SH-SY5Y (cell line): Measurements from ENCODE around the gene ZSCAN22.

ENCODE experiments used
- GATA2 ChIP-seq: IDR thresholded peaks from 2 replicates; pipeline ENCODE4 v1.6.1; 2011; ENCODE audit warnings: mild to moderate bottlenecking, low read depth, low read length
- GATA3 ChIP-seq: IDR thresholded peaks from 2 replicates; pipeline ENCODE4 v1.6.1; 2011; ENCODE audit warnings: low read depth, mild to moderate bottlenecking, low read length, moderate library complexity

Gene ZSCAN22

DNA sequence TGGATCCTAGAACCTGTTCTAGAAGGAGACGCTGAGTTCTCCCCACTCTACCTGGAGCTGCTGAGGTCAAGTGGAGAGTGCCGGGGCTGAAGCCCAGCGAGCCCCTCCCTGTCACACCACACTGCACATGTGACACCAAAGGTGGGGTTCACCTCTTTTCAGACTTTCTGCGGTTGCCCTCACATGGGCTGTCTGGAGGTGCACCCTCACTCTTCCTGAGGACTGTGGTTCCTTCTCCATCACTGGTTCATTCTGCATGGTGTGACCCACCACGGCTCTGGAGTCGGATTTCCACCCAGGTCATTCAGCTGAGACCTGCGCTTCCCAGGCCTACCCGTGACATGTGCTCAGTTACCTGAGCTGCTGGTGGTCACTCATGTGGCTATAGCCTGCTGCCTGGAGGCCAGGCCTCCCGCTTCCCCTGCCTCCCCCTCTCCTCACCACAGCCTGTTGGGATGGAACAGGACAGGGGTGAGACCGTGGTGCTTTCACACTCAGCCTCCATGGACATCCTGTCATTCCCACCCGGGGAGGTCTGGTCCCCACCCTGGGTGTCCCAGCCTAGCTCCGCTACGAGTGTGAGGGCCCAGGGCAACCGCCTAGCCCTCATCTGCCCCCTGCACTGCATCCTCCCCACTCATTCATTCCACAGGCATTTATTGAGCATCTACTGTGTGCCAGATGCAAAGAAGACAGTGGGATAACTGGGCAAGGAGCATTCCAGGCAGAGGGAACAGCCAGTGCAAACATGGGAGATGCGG, 27.1 kb downstream of the ZSCAN22 start:
- TF ChIP-seq GATA3 (no peak), GATA2 (no peak)

- TF ChIP-seq GATA3 (no peak), GATA2 (no peak)
Measured at GRCh38 chr19:58354478-58355030, 27.8 kb downstream of the ZSCAN22 start.

- TF ChIP-seq GATA3 (no peak), GATA2 (no peak)
Measured at GRCh38 chr19:58355215-58355796, 28.5 kb downstream of the ZSCAN22 start.

GRCh38 chr19:58355908-58356765, 29.3 kb downstream of the ZSCAN22 start:
- no peak for TF ChIP-seq GATA3
- TF ChIP-seq GATA2, result no peak

GRCh38 chr19:58356766-58357480, 30.1 kb downstream of the ZSCAN22 start:
- TF ChIP-seq GATA3, result no peak
- TF ChIP-seq GATA2, result no peak

GRCh38 chr19:58357481-58358145, 30.8 kb downstream of the ZSCAN22 start:
- TF ChIP-seq GATA2 (no peak), GATA3 (no peak)

- TF ChIP-seq GATA3 (no peak), GATA2 (no peak)
Measured at GRCh38 chr19:58361900-58362271, 35.1 kb downstream of the ZSCAN22 start.

- TF ChIP-seq GATA2 (no peak), GATA3 (no peak)
Measured at GRCh38 chr19:58362272-58362994, 35.6 kb downstream of the ZSCAN22 start, which contains the start of gene ZNF497. ZNF497 (minus strand) TSS chr19:58362751; CDS start chr19:58357635, 5,116 bp downstream.

- no peak for TF ChIP-seq GATA3
- no peak for TF ChIP-seq GATA2
Measured at GRCh38 chr19:58364146-58364545, 37.4 kb downstream of the ZSCAN22 start.

DNA sequence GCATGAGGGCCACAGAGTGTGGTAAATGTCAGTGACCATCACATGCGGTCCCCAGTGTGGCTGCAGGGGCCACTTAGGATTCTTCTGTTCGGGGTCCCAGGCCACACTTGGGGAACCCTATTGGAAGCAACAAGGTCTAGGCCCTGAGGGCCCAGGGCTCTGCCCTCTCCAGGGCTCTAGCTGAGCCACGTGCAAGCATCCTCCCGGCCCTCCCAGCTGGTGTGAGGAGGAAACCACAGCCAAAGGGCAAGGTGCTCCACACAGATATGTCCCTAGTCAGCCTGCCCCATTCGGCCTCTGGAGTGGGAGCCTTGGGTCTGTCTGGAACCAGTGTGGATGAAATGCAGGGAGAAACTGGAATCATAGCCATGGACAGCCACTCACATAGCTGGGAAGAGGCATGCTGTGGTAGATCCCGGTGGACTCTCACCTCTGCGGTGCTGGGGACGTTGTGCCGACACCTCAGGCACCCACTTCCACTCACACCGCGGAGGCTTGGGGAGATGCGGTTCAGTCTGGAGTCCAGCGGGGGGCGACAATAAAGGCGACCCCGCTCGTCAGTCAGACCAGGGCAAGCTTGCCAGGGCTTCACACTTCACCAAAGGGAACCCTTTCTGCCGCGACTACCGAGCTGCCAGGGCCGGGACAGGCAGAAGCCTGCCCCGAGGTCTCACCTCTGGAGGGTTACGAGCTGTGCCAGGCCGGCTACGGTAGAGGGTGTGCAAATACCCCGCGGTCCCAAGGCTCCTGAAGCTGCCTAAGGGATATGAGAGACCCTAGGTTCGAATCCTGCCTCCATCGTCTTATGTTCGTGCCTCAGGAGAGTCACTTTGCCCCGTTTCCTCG, 40.0 kb downstream of the ZSCAN22 start:
- no peak for TF ChIP-seq GATA2
- TF ChIP-seq GATA3, result no peak

DNA sequence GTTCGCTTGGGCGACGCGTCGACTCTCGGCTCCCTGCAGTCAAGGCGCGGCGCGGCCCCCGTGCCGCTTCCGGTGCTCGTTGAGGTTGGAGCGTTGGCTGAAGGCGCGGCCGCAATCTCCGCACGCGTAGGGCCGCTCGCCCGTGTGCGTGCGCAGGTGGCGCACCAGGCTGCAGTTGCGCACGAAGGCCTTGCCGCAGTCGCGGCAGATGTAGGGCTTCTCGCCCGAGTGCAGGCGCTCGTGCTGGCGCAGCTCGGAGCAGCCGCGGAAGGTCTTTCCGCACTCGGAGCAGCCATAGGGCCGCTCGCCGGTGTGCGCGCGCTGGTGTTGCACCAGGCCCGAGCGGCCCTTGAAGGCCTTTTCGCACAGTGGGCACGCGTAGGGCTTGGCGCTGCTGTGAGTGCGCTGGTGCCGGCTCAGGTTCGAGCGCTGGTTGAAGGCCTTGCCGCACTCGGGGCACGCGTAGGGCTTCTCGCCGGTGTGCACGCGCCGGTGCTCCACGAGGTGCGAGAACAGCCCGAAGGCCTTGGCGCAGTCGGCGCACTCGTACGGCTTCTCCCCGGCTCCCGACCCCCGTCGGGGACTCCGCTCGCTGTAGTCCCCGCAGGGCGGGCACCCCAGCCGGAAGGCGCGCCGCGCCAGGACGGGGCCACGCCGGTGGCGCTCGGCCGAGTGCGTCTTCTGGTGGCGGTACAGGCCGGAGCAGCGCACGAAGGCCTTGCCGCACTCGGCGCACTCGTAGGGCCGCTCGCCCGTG, 41.1 kb downstream of the ZSCAN22 start:
- TF ChIP-seq GATA3 (no peak), GATA2 (no peak)

DNA sequence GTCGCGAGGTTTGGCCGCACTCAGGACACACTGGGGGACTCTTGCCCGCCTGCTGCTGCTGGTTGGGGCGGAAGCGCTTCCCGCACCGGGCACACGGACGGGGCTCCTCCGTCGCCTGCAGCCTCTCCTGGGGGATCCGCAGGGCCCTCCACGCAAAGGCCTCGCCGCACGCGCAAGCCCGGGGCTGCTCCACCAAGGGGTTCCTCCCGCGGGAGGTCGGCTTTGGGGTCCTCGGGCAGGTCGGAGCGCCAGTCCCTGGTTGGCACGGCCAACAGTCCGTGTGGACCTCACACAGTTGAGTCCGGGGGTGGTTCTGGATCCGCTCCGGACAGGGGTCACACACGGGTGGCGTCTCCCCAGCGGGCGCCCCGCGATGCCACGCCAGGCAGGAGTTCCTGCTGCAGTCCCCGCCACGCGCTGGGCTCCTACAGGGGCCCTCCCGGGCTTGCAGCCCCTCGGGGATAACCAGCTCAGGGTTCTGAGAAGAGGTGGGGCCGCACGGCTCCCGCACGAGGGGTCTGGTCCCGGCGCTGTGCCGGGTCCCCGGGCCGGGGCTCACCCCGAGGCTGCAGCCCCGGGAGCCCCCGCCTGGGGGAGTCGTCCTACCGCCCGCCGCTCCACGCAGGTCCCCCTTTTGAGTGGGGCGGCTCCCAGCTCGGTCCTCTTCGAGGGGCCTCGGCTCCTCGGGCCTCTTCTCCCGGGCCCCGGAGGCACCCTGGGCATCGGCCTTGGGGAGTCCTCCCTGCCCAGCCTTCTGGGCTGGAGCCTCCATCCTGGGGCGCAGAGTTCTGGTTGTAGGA, 42.0 kb downstream of the ZSCAN22 start:
- TF ChIP-seq GATA2 (no peak), GATA3 (no peak)
